ENCODE measurements around the gene PGPEP1.
"Not testable (repeated sequence)": the region's sequence is repeated elsewhere in the genome, so short reads cannot be mapped to it uniquely, and the experiment has no call there.

Gene PGPEP1

DNA sequence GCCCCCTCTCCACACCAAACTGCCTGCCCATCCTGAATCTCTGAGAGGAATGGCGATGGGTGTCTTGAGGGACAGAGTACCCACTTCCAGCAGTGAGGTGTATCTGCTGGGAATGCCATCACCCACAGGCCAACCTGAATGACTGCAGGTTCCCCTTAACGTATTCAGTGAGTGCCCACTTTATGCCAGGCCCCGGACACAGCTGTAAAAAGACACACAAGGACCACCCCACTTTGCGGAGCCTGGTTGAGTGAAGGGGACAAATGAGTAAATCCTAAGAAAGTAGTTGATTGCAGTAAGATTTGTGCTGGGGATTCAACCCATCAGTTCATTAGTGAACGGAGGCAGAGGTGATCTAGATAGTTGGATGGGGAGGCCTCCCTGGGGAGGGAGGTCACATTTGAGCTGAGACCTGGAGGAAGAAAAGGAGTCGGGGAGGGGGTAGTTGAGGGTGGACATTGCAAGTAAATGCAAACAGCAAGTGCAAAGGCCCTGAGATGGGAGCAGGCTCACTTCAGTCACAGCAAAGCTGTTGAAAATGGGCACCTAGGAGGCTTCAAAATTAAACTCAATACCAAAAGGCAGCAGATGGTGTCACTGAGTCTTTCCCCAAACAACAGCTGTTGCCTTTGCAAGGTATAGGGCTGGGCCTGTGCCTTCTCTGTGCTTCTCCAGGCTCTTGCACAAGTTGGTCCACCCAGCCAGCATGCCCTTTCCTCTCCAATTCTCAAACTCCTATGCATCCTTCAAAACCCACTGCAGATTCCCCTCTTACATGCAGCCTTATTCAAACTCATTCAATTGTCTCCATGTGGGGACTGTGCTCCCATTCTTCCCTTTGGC, 49.9 kb downstream of the PGPEP1 start:
- no peak for DNase-seq (ENCODE audit: low read depth)

DNA sequence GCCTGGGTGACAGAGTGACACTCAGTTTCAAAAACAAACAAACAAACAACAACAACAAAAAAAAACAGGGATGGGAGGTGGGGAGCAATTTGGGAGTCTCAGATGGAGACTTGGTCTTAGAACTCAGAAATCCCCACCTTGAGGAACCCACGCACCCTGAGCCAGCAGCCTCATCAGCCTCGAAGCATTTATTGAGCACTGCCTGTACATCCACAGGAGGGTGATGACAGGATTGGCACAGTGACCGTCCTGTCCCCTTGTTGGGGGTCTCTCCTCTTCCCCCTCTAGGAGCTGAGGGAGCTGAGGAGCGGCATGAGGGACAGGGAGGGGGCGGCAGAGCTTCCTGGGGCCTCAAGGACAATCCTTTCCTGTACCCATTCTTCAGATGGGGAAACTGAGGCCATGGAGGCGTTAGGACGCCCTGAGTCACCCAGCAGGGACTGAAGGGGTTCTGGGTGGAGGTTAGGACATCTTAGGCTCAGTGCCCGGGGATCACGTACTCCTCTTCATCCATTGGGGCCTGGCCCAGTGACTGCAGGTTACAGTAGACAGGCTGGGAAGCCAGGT, 51.2 kb downstream of the PGPEP1 start:
- no peak for DNase-seq (ENCODE audit: low read depth)

DNA sequence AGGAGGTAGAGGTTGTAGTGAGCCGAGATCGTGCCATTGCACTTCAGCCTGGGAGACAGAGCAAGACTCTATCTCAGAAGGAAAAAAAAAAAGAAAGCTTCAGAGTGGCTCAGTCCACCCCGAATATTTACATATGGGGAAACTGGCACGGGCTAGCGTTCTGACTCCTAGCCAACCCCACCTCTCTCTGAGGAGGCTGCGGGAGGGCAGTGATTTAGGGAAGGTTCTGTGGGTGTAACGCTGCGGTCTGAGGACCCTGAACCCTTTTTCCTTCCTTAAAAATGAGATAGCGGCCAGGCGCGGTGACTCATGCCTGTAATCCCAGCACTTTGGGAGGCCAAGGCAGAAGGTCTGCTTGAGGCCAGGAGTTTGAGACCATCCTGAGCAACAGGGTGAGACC, 52.0 kb downstream of the PGPEP1 start:
- DNase-seq (ENCODE audit: low read depth): peak; percentile 86

DNA sequence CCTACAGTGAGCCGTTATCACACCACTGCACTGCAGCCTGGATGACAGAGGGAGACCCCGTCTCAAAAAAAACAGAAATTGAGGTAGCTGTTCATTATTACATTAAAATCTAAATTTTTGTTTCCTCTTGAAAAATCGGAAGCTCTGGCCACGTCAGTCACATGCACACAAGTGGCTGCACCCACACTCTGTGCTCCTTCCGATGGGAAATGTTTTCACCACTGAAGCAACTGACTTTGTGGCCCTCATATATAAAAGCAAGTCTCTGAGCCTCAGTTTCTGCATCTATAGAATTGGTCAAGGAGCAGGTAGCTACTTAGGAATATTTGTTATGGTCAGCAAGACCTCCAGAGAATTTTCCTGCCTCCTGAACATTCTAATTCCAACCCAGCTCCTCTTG, 52.5 kb downstream of the PGPEP1 start:
- DNase-seq (ENCODE audit: low read depth): no peak

DNA sequence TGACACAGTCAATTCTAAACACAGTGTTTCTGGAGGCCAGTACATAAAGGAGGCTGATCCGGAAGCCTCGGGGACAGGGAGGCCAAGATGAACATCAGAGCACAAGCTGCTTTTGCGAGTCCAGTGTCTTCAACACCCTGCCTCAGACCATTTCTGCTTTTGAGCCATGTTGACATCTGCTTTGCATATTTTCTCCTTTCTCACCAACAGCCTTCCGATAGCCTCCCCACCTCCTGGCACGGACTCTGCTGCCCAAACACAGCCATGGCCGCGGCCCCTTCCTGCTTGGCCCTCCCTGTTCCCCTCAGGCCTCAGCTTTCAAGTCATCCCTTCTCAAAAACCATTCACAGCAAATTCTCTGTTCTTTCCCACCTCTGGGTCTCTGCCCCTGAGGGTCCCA, 53.4 kb downstream of the PGPEP1 start:
- no peak for DNase-seq (ENCODE audit: low read depth)

DNA sequence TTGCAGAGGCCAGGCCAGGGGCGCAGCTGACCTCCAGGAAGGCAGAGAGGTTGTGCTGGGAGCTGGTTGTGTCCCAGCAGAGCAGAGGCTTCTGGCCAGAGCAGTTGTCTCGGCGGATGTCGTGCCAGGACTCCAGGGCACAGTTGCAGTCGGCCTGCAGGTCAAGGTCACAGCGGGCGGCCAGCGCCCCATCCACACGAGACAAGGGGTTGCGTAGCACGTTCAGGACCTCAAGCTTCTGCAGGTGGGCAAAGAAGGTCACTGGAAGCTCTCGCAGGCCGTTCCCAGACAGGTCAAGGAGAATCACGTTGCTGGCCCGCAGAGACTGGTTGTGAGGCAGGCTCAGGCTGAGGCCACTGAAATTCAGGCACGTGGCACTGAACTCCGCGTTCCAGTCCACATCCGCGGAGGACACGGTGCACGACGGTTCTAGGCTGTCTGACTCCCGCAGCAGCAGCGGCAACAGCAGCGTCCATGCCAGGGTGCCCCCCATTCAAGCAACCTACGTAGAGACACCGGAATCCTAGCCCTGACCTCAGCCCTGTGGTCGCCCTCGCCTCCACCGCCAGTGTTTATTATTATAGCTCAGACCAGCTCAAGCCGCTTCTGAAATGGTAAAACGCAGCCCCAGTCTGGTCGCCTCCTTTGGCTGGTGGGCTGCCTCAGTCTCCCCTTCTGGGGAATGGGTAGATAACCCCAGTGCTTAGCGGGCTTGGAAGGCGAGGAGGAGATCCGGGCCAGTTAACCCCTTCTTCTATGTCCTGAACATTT, 56.3 kb downstream of the PGPEP1 start:
- no peak for DNase-seq (ENCODE audit: low read depth)

DNA sequence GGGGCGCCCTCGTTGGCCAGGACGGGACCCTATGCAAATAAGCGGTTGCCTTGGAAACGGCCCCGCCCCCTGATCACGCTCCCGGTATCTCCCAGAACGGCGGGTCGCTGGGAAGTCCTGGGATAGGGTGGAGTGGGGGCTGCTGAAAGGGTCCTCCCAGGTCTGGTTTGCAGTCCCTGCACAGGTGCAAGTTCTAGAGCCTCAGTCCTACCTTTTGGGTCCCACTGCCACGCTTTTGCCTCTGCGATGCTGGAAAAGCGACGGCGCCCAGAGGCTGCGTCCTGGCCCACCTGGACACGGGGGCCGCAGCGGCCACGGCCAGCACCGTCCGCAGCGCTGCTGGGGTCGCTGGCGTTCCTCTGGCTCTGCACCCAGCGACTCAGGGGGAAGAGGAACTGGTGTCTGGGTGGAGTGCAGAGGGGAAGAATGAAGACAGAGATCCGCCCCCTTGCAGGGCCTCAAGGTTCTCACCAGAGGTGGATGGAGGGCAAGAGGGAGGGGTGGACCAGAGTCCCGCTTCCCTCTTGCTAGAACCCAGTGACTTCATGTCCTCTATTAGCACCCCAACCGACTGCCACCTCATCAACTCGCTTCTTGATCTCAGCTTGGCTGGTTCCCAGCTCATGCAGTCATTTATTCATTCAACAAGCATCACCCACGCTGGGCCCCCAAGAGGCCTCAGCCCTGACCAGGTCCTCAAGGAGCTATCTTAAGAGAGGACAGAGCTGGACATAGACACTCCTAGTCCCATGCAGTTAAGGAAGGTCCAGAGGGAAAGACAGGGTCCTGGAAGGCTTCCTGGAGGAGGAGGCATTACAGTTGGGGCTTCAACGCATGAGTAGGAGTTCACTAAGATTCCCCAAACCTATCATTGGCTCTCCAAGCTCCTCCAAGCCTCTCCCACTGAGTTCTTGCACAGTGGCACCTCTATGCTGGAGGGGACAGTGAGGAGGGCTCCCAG, 57.1 kb downstream of the PGPEP1 start, which contains the start of gene LRRC25:
LRRC25 (minus strand) TSS at position 381 of the 961 bp plus-strand sequence. CDS start 659 bp downstream, outside the sequence.
- no peak for DNase-seq (ENCODE audit: low read depth)

DNA sequence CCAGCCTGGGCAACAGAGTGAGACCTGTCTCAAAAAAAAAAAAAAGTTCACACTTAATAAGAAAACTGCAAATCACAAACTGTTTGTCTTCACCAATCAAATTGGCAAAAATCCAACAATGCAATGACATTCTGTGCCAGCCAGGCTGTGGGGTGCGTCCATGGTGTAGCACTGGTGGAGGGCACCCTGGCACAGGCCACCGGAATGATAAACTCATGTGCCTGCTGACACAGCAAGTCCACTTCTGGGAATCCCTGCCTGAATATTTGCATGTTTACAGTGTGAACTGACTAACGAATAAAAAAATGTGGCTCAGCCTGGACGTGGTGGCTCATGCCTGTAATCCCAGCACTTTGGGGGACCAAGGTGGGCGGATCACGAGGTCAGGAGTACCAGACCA, 58.6 kb downstream of the PGPEP1 start:
- DNase-seq (ENCODE audit: low read depth): peak; percentile 66

DNA sequence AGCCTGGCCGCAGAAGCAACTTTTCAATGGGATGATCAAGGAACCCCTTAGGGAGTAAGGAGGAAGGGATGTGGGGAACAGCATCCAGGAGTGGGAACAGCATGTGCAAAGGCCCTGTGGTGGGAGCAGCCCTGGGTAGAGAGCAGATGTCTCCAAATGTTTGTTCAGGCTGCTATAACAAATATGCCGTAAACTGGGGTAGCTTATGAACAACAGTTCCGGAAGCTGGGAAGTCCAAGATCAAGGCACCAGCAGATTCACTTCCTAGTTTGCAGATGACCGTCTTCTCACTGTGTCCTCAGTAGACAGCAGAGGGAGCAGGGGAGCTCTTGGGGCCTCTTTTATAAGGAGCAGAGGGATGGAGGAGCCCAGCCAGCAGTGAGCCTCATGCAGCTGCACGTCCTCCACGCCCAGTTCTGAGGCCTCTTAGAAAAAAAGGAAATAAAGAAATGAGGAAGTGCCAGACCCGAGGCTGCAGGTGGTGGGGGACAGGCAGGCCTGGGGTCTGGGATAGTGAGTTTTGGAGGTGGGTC, 61.2 kb downstream of the PGPEP1 start:
- DNase-seq (ENCODE audit: low read depth): peak; percentile 61

DNA sequence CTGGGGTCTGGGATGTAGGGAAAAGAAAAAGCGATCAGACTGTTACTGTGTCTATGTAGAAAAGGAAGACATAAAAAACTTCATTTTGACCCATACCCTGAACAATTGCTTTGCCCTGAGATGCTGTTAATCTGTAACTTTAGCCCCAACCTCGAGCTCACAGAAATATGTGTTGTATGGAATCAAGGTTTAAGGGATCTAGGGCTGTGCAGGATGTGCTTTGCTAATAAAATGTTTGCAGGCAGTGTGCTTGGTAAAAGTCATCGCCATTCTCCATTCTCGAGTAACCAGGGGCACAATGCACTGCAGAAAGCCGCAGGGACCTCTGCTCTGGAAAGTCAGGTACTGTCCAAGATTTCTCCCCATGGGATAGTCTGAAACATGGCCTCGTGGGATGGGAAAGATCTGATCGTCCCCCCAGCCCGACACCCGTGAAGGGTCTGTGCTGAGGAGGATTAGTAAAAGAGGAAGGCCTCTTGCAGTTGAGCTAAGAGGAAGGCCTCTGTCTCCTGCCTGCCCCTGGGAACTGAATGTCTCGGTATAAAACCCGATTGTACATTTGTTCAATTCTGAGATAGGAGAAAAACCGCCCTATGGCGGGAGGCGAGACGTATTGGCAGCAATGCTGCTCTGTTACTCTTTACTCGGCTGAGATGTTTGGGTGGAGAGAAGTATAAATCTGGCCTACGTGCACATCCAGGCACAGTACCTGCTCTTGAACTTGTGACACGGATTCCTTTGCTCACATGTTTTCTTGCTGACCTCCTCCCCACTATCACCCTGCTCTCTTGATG, 62.3 kb downstream of the PGPEP1 start:
- not testable (repeated sequence) for DNase-seq (ENCODE audit: low read depth)

DNA sequence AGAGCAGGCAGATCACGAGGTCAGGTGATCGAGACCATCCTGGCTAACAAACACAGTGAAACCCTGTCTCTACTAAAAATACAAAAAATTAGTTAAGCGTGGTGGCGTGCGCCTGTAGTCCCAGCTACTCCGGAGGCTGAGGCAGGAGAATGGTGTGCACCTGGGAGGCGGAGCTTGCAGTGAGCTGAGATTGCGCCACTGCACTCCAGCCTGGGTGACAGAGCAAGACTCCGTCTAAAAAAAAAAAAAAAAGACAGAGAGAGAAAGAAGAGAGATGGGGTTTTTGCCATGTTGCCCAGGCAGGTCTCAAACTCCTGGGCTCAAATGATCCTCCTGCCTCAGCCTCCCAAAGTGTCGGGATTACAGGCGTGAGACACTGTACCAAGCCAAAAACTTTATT, 65.4 kb downstream of the PGPEP1 start:
- DNase-seq (ENCODE audit: low read depth): not testable (repeated sequence)

DNA sequence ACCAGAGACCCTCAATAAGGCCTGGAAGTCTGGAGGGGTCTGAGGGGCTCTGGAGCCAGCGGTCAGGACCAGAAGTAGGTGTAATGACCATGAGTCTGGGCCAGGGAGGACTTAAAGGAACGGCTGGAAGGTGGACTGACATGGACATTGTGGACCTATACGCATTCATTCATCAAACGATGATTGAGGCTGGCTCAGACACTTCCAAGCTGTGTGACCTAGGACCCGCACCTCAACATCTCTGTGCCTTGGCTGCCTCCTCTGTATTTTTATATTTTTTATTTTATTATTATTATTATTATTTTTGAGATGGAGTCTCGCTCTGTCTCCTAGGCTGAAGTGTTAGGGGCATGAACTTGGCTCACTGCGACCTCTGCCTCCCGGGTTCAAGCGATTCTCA, 66.4 kb downstream of the PGPEP1 start:
- no peak for DNase-seq (ENCODE audit: low read depth)

DNA sequence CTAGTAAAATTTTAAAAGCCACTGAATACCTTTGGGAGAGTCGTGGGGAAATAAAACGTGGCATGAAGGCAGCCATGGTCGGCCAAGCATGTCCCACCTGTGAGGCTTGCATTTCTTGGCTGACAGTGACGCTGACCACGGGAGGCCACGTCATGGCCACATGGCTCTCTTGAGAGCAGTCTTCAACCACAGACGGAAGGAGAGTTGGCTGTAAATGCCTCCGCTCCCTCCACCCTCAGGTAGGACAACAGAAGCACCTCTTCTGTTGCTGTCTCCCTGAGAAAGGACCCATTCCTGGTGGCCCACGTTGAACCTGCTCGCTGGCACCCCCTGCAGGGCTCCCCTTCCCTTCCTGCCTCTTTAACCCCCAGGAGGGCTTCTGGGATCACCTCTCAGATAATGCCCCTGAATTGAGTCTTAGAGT, 67.7 kb downstream of the PGPEP1 start:
- DNase-seq (ENCODE audit: low read depth): no peak

DNA sequence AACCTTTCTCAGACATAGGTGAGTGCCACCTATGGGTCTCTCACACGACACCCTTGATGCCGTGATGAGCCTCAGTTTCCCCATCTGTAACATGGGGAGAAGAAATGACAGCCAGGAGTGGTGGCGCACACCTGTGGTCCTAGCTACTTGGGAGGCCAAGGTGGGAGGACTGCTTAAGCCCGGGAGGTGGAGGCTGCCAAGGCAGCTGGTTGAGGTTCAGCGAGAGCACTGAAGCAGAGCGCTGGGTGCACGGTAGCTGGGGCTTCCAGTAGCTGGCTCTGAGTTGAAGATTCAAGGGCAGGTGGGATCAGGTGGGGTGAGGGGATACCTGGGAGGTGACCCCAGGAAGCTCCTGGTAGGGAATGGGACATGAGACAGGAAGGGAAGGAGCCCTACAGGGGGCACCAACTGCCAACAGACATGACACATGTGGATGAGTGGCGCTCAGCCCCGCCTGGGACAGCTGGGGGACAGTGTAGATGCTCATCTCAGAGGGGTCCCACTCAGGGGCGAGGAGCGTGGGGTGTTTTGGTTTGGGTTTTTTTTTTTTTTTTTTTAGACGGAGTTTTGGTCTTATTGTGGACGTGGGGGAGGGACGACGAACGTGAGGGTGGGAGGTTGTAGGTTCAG, 72.3 kb downstream of the PGPEP1 start:
- DNase-seq (ENCODE audit: low read depth): no peak

DNA sequence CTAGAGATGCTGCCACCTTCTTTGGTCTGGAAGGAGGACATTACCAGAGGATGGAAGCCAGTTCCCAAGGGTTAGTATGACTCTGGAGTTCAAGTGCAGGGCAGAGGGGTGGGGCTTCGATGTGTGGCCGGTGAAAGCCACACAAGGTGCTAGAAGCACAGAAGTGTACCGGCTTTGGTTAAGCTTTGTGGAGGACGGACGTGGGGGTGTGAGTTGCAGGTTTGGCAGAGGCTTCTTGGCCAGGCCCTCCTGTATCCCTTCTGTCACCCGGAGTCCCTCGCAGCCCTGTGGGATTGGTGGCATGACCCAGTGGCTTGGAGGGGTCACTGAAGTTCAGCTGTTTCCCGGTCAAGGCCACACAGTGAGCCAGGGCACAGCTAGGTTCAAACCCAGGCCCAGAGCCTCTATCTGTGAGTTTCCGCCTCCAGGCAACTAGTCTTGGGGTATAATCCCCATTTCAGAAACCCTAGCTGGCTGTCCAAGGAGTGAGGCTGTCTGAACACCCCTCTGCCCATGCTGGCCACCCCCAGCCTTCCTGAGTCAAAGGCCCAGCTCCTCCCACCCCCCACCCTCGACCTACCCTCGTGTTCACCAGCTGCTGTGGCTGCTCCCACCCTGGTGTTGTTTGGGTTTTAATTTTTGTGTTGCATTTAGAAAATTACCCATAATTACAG, 74.2 kb downstream of the PGPEP1 start:
- peak; percentile 45 for DNase-seq (ENCODE audit: low read depth)

DNA sequence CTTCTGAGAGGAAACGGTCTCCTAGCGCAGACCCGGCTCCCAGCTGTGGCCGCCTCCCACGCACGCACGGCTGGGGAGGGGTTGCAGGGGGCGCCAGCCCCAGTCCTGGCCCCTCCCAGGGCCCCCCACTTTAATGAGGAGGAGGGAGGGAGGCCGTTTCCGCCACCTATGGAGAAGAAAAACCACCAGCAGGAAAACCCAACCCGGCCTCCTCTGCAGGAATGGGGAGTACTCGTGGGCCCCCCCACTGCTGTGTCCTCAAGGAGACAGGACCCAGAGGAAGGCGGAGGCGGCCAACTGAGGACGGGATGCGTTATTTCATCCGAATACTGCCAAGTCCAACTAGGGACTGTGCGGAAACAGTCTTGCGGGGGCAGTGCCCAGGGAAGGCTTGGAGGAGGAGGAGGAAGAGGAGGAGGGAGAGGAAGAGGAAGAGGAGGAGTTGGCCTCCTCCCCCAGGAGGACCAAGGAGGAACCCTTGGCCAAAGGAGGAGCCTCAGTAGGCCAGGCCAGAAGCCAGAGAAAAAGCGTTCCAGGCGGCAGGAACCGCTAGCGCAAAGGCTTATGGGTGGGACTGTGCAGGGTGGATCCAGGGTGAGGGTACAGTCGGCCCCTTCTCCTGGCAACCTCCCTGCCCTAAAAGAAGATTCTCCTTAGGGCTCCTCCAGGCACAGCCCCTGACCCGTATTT, 74.9 kb downstream of the PGPEP1 start:
- DNase-seq (ENCODE audit: low read depth): peak; percentile 95

DNA sequence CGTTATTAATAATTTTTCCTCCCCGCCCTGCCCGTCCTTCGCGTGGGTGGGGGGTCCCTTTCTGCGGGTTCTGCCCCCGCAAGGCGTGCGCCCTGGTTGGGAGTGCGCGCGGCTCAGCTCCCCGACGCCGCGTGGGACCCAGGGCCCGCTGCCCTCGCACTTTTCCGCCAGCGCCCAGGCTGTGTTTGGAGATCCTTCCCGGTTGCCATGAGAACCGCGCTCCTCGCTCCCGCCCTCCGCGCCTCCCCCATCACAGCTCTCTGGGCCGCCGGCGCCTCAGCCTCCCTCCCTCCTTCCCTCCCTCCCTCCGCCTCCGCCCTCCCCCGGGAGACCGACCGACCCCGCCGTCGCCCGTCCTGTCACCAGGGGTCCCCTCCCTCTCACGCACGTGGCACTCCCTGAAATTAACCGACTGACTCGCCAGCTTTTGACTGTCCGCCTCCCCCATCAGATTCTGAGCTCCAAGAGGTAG, 76.4 kb downstream of the PGPEP1 start:
- peak; percentile 85 for DNase-seq (ENCODE audit: low read depth)

DNA sequence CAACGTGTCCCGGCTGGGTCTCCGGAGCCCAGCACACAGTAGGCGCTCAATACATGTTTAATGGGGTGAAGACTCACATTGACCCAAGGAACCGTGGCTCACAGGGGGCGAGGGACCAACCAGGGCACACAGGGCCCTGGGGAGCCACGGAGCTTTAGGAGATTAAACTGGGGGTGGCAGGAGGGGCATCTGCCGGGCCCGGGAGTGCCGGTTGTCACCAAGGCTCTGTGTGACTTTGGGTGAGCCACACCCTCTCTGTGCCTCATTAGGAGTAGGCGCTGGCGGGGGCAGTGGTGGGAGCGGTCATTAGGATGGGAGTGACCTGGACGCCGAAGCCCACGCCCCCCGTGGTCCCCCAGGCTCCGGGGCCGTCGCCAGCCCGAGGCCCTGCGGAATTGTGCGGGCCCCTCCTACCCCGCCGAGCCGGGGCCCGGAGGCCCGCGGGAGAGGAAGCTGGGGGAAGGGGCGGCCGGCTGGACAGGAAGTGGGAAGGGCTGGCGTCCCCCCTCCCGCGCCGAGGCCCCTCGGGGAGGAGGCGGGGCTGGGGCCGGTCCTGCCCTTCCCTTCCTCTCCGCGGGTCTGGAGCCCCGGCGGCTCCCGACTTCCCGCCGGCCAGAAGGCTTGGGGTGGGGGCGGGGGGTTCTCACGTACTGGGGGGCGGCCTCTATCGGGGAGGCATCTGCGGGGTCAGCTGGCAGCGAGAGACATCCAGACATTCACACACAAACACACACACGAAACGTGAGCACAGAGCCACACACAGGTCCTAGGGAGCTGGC, 77.0 kb downstream of the PGPEP1 start:
- peak; percentile 73 for DNase-seq (ENCODE audit: low read depth)

Measured in amniotic epithelial cell (primary cell).